Measurements from ENCODE around the gene FPGS. TPM values are rescaled to one million over a fixed set of nuclear protein-coding genes. Genes with fewer than 3 reads are reported as not detected.

FPGS gene
- total and polyA plus RNA-seq, 2 donors (not counting 1 experiment from before 2014, with no cell fraction given) = 103 to 136 TPM

DNA sequence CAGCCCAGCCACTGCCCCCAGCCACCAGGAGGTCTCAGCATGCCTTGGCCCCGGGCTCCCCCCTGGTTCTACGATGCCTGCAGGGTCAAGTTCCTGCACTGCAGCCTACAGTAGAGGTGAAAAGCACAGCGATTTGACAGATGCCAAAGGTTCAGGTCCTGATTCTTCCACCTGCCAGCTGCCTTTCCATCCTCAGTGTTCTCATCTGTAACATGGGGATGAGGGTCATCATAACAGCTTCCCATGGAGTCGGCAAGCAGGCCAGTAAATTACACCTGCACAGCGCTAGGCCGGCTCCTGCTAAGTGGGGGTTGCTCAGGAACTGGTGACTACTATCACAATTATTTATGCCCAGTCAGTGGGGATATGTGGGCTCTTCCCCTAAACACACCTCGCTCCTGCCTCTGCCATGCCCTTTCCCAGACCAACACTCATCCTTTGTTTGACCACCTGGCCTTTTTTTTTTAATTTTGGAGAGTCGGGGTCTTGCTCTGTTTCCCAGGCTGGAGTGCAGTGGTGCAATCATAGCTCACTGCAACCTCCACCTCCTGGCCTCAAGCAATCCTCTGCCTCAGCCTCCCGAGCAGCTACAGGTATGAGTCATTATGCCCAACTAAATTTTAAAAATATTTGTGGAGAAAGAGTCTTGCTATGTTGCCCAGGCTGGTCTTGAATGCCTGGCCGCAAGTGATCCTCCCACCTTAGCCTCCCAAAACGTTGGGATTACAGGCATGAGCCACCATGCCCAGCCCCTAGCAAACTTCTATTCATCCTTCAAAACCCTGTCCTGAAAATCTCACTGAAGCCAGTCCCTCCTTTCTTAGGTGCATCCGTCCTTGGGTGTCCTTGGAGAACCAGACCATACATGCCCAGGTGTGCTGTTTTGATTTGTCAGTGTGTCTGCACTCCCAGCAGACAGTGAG is 45.4 kb downstream of the FPGS start:
- peaks cover 11% of the 10 kb centered on the region for H3K4me1 Mint-ChIP-seq
- ATAC-seq (ENCODE audit: low read depth) (no peak), DNase-seq (no peak)
- CTCF ChIA-PET = interaction anchor here (0.7 kb wide), 1 partner anchor 22 kb away, joined by 3 read pairs; no protein-coding TSS in a partner anchor
- TF ChIP-seq CTCF (IDR thresholded peaks at IDR 0.05) = no peak
- no peak for TF ChIP-seq EZH2 (IDR thresholded peaks at IDR 0.05; ENCODE audit: borderline replicate concordance, insufficient read depth, low read depth, low read length, poor library complexity, severe bottlenecking)
- 94% methylated on average over 7 of the region's 12 CpGs for WGBS (ENCODE audit: insufficient coverage)
- Histone ChIP-seq H3K27ac (ENCODE audit: low read length in 2 of 2) (no peak overlapping the region), H3K36me3 (replicated peaks in 1 of 2; ENCODE audit: control extremely low read depth in 1 of 2, control insufficient read depth in 1 of 2, extremely low read depth in 1 of 2, insufficient read depth in 2 of 2, low read length in 1 of 2) (no peaks in the 10 kb centered on the region), H3K4me1 (ENCODE audit: control insufficient read depth in 2 of 2, insufficient read depth in 2 of 2, low read length in 2 of 2) (peaks cover 6 to 13% of the 10 kb centered on the region in 2 donors), H3K4me3 (ENCODE audit: control extremely low read depth in 1 of 5, extremely low read depth in 1 of 5, insufficient read depth in 1 of 5, low read depth in 2 of 5, low read length in 4 of 5) (no peak overlapping the region), H3K79me2 (ENCODE audit: control insufficient read depth, insufficient read depth, low read length) (peaks cover 12% of the 10 kb centered on the region), H3K9ac (ENCODE audit: low read length) (no peak overlapping the region), H3K27me3 (replicated peaks in 1 of 4; ENCODE audit: control extremely low read depth in 1 of 4, control insufficient read depth in 3 of 4, insufficient read depth in 4 of 4, low read length in 3 of 4) (no peaks in the 10 kb centered on the region), H2AFZ (ENCODE audit: insufficient read depth, low read depth, low read length, poor library complexity, severe bottlenecking) (no peak overlapping the region), H3K4me2 (replicated peaks; ENCODE audit: low read depth, low read length, poor library complexity, severe bottlenecking) (no peak overlapping the region), H3K9me3 (ENCODE audit: control extremely low read depth in 1 of 3, control insufficient read depth in 2 of 3, insufficient read depth in 1 of 3, low read length in 2 of 3) (peaks cover 0 to 26% (median 11%) of the 10 kb centered on the region in 3 donors), H4K20me1 (ENCODE audit: control insufficient read depth, insufficient read depth, low read length, poor library complexity, severe bottlenecking) (no peaks in the 10 kb centered on the region)
- H3K9me3 Mint-ChIP-seq (ENCODE audit: insufficient read depth) = peaks cover 10% of the 10 kb centered on the region
- intact Hi-C loops (cut with micrococcal nuclease) = no loop called here
- POLR2A ChIA-PET = no interaction called here
- no peak overlapping the region for H3K4me3 Mint-ChIP-seq
- no peaks in the 10 kb centered on the region for H3K27me3 Mint-ChIP-seq
- H3K27ac Mint-ChIP-seq = no peak overlapping the region

Measured in B cell (primary cell).